ENCODE data around the gene YTHDF1. TPM values are rescaled to one million over a fixed set of nuclear protein-coding genes. Genes with fewer than 3 reads are reported as not detected.

Gene YTHDF1
- polyA plus RNA-seq, 1 donor from 2014 or later, result 36.9 TPM

- Histone ChIP-seq H3F3A (ENCODE audit: insufficient read depth, low read length, poor library complexity, severe bottlenecking) (no peaks in the 10 kb centered on the region), H4K20me1 (ENCODE audit: insufficient read depth) (no peaks in the 10 kb centered on the region), H3K9ac (ENCODE audit: low read length) (no peak overlapping the region), H3K9me3 (ENCODE audit: low read length) (no peaks in the 10 kb centered on the region), H3K27me3 (ENCODE audit: insufficient read depth, low read depth, low read length) (no peaks in the 10 kb centered on the region), H2AFZ (ENCODE audit: low read depth, low read length) (no peak overlapping the region), H3K9me2 (ENCODE audit: insufficient read depth, low read length) (no peaks in the 10 kb centered on the region), H3K27ac (ENCODE audit: low read length) (no peak overlapping the region), H3K4me2 (ENCODE audit: low read length) (no peak overlapping the region), H3K79me2 (replicated peaks; ENCODE audit: insufficient read depth, low read length) (no peaks in the 10 kb centered on the region), H3K4me3 (ENCODE audit: low read length) (no peak overlapping the region), H3K36me3 (ENCODE audit: insufficient read depth, low read length) (no peaks in the 10 kb centered on the region)
- no peak for TF ChIP-seq TAF1 (IDR thresholded peaks at IDR 0.05; ENCODE audit: low read depth)
- no peak for TF ChIP-seq MXI1 (conservative IDR thresholded peaks at IDR 0.05; ENCODE audit: poor library complexity, severe bottlenecking)
- TF ChIP-seq, protein P1, sequence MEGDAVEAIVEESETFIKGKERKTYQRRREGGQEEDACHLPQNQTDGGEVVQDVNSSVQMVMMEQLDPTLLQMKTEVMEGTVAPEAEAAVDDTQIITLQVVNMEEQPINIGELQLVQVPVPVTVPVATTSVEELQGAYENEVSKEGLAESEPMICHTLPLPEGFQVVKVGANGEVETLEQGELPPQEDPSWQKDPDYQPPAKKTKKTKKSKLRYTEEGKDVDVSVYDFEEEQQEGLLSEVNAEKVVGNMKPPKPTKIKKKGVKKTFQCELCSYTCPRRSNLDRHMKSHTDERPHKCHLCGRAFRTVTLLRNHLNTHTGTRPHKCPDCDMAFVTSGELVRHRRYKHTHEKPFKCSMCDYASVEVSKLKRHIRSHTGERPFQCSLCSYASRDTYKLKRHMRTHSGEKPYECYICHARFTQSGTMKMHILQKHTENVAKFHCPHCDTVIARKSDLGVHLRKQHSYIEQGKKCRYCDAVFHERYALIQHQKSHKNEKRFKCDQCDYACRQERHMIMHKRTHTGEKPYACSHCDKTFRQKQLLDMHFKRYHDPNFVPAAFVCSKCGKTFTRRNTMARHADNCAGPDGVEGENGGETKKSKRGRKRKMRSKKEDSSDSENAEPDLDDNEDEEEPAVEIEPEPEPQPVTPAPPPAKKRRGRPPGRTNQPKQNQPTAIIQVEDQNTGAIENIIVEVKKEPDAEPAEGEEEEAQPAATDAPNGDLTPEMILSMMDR (IDR thresholded peaks at IDR 0.05; ENCODE audit: poor library complexity, severe bottlenecking), result no peak
- no peak for TF ChIP-seq EZH2 (IDR thresholded peaks at IDR 0.05; ENCODE audit: borderline replicate concordance, insufficient read depth, low read length, poor library complexity, severe bottlenecking)
- no peak for TF ChIP-seq RAD21 (conservative IDR thresholded peaks at IDR 0.05)
- TF ChIP-seq SMC3 (conservative IDR thresholded peaks at IDR 0.05; ENCODE audit: poor library complexity), result no peak
- no peak for TF ChIP-seq EP300 (conservative IDR thresholded peaks at IDR 0.05; ENCODE audit: poor library complexity, severe bottlenecking)
- no peak for TF ChIP-seq REST (IDR thresholded peaks at IDR 0.05; ENCODE audit: borderline replicate concordance)
- TF ChIP-seq POLR2AphosphoS5 (IDR thresholded peaks at IDR 0.05), result no peak
These were observed 10.4 kb upstream of the YTHDF1 start for GRCh38 chr20:63226042-63226943.

DNA sequence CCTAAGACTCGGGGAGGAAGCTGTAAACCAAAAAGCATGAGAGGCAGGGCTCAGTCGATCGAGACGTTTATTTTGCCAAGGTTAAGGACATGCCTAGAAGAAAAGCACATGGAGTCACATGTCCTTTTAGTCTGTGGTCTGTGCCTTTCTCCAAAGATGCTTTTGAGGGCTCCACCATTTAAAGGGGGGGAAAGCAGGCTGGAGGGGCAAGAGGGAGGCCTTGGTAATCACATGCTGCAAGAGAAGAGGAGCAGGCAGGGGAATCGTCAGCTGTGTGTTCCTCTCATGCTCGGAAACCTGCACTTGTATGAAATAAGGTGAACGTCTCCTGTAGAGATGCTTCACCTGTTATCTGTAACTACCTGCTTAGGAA lies 9.1 kb upstream of the YTHDF1 start:
- Histone ChIP-seq H3K4me3 (ENCODE audit: low read length) (no peak overlapping the region), H3K9me2 (ENCODE audit: insufficient read depth, low read length) (no peaks in the 10 kb centered on the region), H3K27ac (ENCODE audit: low read length) (no peak overlapping the region), H3K9me3 (ENCODE audit: low read length) (no peaks in the 10 kb centered on the region), H4K20me1 (ENCODE audit: insufficient read depth) (no peaks in the 10 kb centered on the region), H3K27me3 (ENCODE audit: insufficient read depth, low read depth, low read length) (no peaks in the 10 kb centered on the region), H3F3A (ENCODE audit: insufficient read depth, low read length, poor library complexity, severe bottlenecking) (no peaks in the 10 kb centered on the region), H2AFZ (ENCODE audit: low read depth, low read length) (no peak overlapping the region), H3K79me2 (replicated peaks; ENCODE audit: insufficient read depth, low read length) (no peaks in the 10 kb centered on the region), H3K9ac (ENCODE audit: low read length) (no peak overlapping the region), H3K36me3 (ENCODE audit: insufficient read depth, low read length) (no peaks in the 10 kb centered on the region), H3K4me2 (ENCODE audit: low read length) (no peak overlapping the region)
- no peak for TF ChIP-seq MXI1 (conservative IDR thresholded peaks at IDR 0.05; ENCODE audit: poor library complexity, severe bottlenecking)
- TF ChIP-seq SMC3 (conservative IDR thresholded peaks at IDR 0.05; ENCODE audit: poor library complexity), result no peak
- TF ChIP-seq, protein P1 (IDR thresholded peaks at IDR 0.05; ENCODE audit: poor library complexity, severe bottlenecking), result no peak
- no peak for TF ChIP-seq REST (IDR thresholded peaks at IDR 0.05; ENCODE audit: borderline replicate concordance)
- TF ChIP-seq TAF1 (IDR thresholded peaks at IDR 0.05; ENCODE audit: low read depth), result no peak
- TF ChIP-seq EP300 (conservative IDR thresholded peaks at IDR 0.05; ENCODE audit: poor library complexity, severe bottlenecking), result no peak
- TF ChIP-seq POLR2AphosphoS5 (IDR thresholded peaks at IDR 0.05), result no peak
- no peak for TF ChIP-seq RAD21 (conservative IDR thresholded peaks at IDR 0.05)
- TF ChIP-seq EZH2 (IDR thresholded peaks at IDR 0.05; ENCODE audit: borderline replicate concordance, insufficient read depth, low read length, poor library complexity, severe bottlenecking), result no peak

All from neural cell (in vitro differentiated cells).